Measurements from ENCODE around the gene XPNPEP1. TPM values are rescaled to one million over a fixed set of nuclear protein-coding genes. Genes with fewer than 3 reads are reported as not detected.

XPNPEP1 gene
- polyA plus RNA-seq, 1 of the 3 experiments (the other 2 are of a cell fraction): 167 TPM

- no peak for DNase-seq
- CTCF ChIA-PET: interaction anchor here (7.6 kb wide), 1 partner anchor 9 kb away, joined by 61 read pairs; no protein-coding TSS in a partner anchor
- peaks cover 29% of the 10 kb centered on the region for H3K79me2 ChIP-seq (ENCODE audit: insufficient read depth)
- WGBS (ENCODE audit: low lambda C conversion rate): 43% methylated on average over 9 of the region's 9 CpGs
- H3K36me3 ChIP-seq (replicated peaks in 1 of 2; ENCODE audit: control insufficient read depth in 1 of 2, insufficient read depth in 2 of 2, low read length in 1 of 2): peaks cover 12 to 23% of the 10 kb centered on the region in 2 experiments
- H2AFZ ChIP-seq (ENCODE audit: low read depth): no peak overlapping the region
- no peaks in the 10 kb centered on the region for H4K20me1 ChIP-seq (ENCODE audit: insufficient read depth)
- H3K27me3 ChIP-seq (ENCODE audit: insufficient read depth): no peaks in the 10 kb centered on the region
- no peaks in the 10 kb centered on the region for H3K9me3 ChIP-seq
- POLR2A ChIA-PET: no interaction called here
- peak overlapping the region; percentile 54 to 78 for H3K27ac ChIP-seq (ENCODE audit: low read depth in 2 of 2, low read length in 1 of 2)
- H3K4me1 ChIP-seq (ENCODE audit: control insufficient read depth in 1 of 2, insufficient read depth in 2 of 2, low read depth in 1 of 2, low read length in 1 of 2): peaks cover 18 to 27% of the 10 kb centered on the region in 2 experiments; a peak in 3 of 4 replicates
- H3F3A ChIP-seq (replicated peaks; ENCODE audit: insufficient read depth): peaks cover 10% of the 10 kb centered on the region
- H3K9ac ChIP-seq: no peak overlapping the region
- no peak overlapping the region for H3K4me3 ChIP-seq (ENCODE audit: low read depth in 2 of 2, low read length in 1 of 2)
- no peaks in the 10 kb centered on the region for H3K9me2 ChIP-seq
- peak overlapping the region; percentile 47; the same call in 1 of the 2 replicates for H3K4me2 ChIP-seq
- TF ChIP-seq JUND (IDR thresholded peaks at IDR 0.05) (peak; percentile 45; the same call in 1 of the 2 replicates), EZH2phosphoT487 (IDR thresholded peaks at IDR 0.05; ENCODE audit: borderline replicate concordance, low read depth) (no peak), YY1 (IDR thresholded peaks at IDR 0.05; ENCODE audit: low read depth) (no peak), EP300 (IDR thresholded peaks at IDR 0.05; ENCODE audit: borderline replicate concordance in 1 of 2, low read depth in 1 of 2, low read length in 1 of 2) (no peak; a peak in 1 of 4 replicates), ZBTB33 (IDR thresholded peaks at IDR 0.05; ENCODE audit: borderline replicate concordance, low read depth) (no peak), ELF1 (IDR thresholded peaks at IDR 0.05) (no peak), CTCF (IDR thresholded peaks at IDR 0.05) (no peak), GATA2 (CRISPR knock-in tag; IDR thresholded peaks at IDR 0.05) (no peak), USF2 (IDR thresholded peaks at IDR 0.05; ENCODE audit: borderline replicate concordance, low read depth, low read length) (no peak), TEAD4 (IDR thresholded peaks at IDR 0.05; ENCODE audit: borderline replicate concordance, insufficient read depth) (no peak), POLR2AphosphoS5 (IDR thresholded peaks at IDR 0.05; ENCODE audit: low read depth, low read length) (no peak), TAF1 (IDR thresholded peaks at IDR 0.05; ENCODE audit: borderline replicate concordance, low read depth, low read length) (no peak), REST (IDR thresholded peaks at IDR 0.05; ENCODE audit: low read depth, low read length) (no peak), USF1 (IDR thresholded peaks at IDR 0.05; ENCODE audit: borderline replicate concordance, low read depth) (peak; percentile 65; the same call in 1 of the 2 replicates), PBX3 (IDR thresholded peaks at IDR 0.05) (no peak), SMC3 (IDR thresholded peaks at IDR 0.05; ENCODE audit: low read depth, low read length) (no peak), CHD2 (IDR thresholded peaks at IDR 0.05; ENCODE audit: low read length, partially characterized antibody) (no peak), RCOR1 (IDR thresholded peaks at IDR 0.05; ENCODE audit: low read length) (no peak), FOSL2 (IDR thresholded peaks at IDR 0.05; ENCODE audit: borderline replicate concordance, low read depth) (peak; percentile 46; the same call in 1 of the 2 replicates), RFX5 (IDR thresholded peaks at IDR 0.05; ENCODE audit: low read length) (no peak), MAX (IDR thresholded peaks at IDR 0.05; ENCODE audit: low read depth) (peak; percentile 85), GABPA (IDR thresholded peaks at IDR 0.05; ENCODE audit: low read depth) (no peak), MEF2A (IDR thresholded peaks at IDR 0.05; ENCODE audit: borderline replicate concordance, low read depth) (no peak), RXRA (IDR thresholded peaks at IDR 0.05; ENCODE audit: borderline replicate concordance, low read depth) (no peak)
These were observed 30.4 kb downstream of the XPNPEP1 start for GRCh38 chr10:109892931-109893330.

Measured in SK-N-SH (cell line).